ENCODE data around the gene SH3D21. TPM values are rescaled to one million over a fixed set of nuclear protein-coding genes. Genes with fewer than 3 reads are reported as not detected.

SH3D21 gene
- total RNA-seq, 1 donor from 2014 or later, result 8.5 TPM

DNA sequence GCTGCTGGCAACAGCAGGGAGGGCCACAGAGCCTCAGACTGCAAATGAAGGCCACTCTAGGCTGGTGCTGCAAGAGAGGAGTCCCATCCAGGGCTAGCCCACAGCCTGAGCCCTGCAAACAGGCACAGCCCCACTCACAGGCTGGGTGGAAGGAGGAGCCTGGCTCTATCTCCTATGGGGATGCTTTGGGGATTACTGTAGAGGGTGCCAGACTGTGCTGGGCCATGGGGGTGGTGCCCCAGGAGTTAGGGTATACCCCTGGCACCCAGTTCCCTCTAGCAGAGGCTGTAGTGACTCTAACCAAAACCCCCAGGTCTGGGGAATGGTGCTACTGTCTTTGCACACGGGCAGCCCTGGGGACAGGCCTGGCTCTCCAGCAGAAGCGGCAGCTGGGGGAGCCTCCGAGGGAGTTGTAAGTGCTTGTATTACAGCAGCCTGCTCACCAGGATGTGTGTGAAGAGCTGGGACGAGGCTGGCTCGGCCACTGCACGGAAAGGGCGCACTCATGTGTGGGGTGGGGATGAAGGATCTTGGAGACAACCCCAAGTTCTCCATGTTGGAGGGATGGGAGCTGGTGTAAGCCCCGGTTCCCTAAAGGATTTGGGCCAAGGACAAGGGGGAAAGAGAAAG lies 40.7 kb downstream of the SH3D21 start:
- Histone ChIP-seq H3K4me1 (peaks cover 29% of the 10 kb centered on the region), H3K9me3 (no peaks in the 10 kb centered on the region), H3K27ac (no peak overlapping the region), H3K4me3 (no peak overlapping the region), H3K36me3 (peaks cover 80% of the 10 kb centered on the region), H3K27me3 (ENCODE audit: low read depth) (no peaks in the 10 kb centered on the region)
- intact Hi-C loops (cut with DNase I), result no loop called here
- TF ChIP-seq, protein P1, sequence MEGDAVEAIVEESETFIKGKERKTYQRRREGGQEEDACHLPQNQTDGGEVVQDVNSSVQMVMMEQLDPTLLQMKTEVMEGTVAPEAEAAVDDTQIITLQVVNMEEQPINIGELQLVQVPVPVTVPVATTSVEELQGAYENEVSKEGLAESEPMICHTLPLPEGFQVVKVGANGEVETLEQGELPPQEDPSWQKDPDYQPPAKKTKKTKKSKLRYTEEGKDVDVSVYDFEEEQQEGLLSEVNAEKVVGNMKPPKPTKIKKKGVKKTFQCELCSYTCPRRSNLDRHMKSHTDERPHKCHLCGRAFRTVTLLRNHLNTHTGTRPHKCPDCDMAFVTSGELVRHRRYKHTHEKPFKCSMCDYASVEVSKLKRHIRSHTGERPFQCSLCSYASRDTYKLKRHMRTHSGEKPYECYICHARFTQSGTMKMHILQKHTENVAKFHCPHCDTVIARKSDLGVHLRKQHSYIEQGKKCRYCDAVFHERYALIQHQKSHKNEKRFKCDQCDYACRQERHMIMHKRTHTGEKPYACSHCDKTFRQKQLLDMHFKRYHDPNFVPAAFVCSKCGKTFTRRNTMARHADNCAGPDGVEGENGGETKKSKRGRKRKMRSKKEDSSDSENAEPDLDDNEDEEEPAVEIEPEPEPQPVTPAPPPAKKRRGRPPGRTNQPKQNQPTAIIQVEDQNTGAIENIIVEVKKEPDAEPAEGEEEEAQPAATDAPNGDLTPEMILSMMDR (IDR thresholded peaks at IDR 0.05), result no peak
- DNase-seq, result no peak
- ATAC-seq, result no peak

DNA sequence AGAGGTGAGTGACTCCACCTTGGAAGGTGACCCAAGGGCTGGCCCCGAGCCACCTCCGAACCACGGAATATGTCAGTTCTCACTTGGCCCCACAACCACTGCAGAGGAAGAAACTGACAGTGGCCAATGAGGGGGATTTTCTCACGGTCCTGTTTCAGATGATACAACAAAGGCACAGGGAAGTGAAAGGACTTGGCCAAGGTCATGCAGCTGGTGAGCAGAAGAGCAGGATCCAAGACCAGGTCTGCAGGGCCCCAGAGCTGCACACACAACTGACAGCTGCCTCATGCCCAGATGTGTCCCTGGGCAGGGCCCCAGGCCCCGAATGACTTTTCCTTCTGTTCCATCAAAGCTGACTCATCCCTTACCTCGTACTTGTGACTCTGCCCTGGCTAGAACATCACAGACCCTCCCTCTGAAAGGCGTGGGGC lies 43.1 kb downstream of the SH3D21 start:
- Histone ChIP-seq H3K36me3 (peaks cover 80% of the 10 kb centered on the region), H3K4me3 (no peak overlapping the region), H3K27ac (peak overlapping the region; percentile 72), H3K9me3 (no peaks in the 10 kb centered on the region), H3K27me3 (ENCODE audit: low read depth) (no peaks in the 10 kb centered on the region), H3K4me1 (peaks cover 41% of the 10 kb centered on the region)
- TF ChIP-seq, protein P1 (IDR thresholded peaks at IDR 0.05), result no peak
- DNase-seq (no peak), ATAC-seq (no peak)
- intact Hi-C loops (cut with DNase I), result no loop called here

DNA sequence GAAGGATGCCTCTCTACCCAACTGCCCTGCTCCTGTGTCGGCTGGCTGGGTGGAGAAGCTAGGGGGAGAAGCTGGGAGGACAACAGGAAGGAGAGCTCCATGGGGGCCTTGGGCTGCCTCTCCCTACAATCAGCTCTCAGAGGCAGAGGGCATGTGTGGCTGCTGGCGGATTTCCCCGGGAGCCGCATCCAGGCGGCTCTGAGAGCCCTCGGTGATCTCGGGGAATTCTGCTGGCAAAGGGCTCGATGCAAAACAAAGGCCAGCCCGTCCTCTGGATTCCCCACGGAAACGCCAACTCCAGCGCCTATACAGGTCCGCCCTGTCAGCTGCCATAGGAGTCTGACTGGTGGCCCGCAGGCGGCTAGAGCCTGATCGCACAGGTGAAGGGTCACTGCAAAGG lies 43.7 kb downstream of the SH3D21 start:
- TF ChIP-seq, protein P1 (IDR thresholded peaks at IDR 0.05), result no peak
- intact Hi-C loops (cut with DNase I), result no loop called here

DNA sequence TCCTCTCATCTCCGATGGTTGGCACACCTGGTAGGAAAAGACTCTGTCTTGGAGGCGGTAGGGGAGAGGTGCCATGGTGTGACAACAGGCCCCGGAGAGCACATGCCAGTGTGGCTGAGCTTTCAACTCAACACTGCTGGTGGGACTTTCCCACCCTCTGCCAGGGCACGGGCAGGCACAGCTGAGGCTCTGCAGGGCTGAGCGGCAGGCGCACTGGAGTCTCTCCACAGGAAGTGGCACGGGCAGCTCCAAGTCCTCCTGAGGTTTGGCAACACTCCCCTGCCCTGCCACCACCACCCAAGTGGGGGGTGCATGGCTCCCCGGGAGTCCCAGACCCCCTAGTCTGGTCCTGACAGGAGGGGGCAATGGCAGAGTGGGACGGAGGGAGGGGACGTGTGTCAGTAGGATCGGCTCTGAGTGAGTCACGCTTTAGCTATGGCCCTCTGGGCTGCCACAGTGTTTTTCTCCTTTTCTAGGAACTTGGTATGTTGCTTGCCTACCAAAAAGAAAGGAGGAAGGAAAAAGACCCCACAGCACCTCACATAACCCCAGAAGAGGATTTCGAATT lies 44.6 kb downstream of the SH3D21 start:
- Histone ChIP-seq H3K27ac (peak overlapping the region; percentile 72), H3K4me1 (peaks cover 41% of the 10 kb centered on the region), H3K4me3 (no peak overlapping the region), H3K27me3 (ENCODE audit: low read depth) (no peaks in the 10 kb centered on the region), H3K9me3 (no peaks in the 10 kb centered on the region), H3K36me3 (peaks cover 80% of the 10 kb centered on the region)
- intact Hi-C loops (cut with DNase I), result no loop called here
- ATAC-seq (peak; percentile 78 to 86), DNase-seq (peak; percentile 66)
- TF ChIP-seq, protein P1 (IDR thresholded peaks at IDR 0.05), result no peak

More for the DNA sequence above, 43.7 kb downstream of the SH3D21 start:
- no peak for DNase-seq
- Histone ChIP-seq H3K4me1 (peaks cover 41% of the 10 kb centered on the region), H3K36me3 (peaks cover 80% of the 10 kb centered on the region), H3K27ac (peak overlapping the region; percentile 72), H3K27me3 (ENCODE audit: low read depth) (no peaks in the 10 kb centered on the region), H3K4me3 (no peak overlapping the region), H3K9me3 (no peaks in the 10 kb centered on the region)
- ATAC-seq, result no peak

DNA sequence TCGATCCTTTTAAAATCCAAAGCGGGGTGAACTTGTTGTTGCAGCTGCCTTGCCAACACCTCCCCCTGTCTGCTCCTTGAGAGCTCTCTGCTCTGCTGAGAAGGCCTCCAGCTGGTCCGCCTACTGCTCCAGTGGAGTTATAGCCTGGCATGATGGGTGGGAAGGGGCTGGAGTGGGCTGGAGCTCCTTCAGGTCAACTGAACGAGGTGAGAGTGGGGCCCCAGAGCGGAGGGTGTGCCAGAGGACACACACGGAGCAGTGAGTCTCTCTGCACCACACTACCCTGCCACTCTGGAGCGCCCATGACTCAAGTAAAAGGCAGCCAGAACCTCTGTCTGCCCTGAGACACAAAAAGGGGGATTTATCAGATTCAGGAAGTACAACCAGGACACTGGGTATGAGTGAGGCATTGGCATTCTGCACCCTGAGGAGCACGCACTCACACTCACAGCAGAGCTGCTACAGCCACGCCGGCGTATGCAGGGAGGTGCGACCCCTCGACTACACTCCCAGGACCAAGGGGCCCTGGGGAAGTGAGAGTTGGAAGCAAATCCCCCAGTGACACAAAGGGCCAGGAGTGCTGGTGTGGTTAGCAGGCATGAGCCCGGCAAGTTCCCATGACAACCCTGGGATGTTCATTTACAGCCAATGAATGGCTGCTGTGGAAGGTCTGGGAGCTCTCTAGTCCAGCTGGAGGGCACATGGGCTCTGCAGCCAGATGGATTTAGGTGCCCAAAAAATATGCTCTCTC lies 45.2 kb downstream of the SH3D21 start:
- no peaks in the 10 kb centered on the region for H3K27me3 ChIP-seq (ENCODE audit: low read depth)
- peak overlapping the region; percentile 72 for H3K27ac ChIP-seq
- no peak overlapping the region for H3K4me3 ChIP-seq
- peaks cover 41% of the 10 kb centered on the region for H3K4me1 ChIP-seq
- intact Hi-C loops (cut with DNase I), result no loop called here
- TF ChIP-seq, protein P1 (IDR thresholded peaks at IDR 0.05), result no peak
- no peaks in the 10 kb centered on the region for H3K9me3 ChIP-seq
- peak; percentile 43 to 49 for ATAC-seq
- H3K36me3 ChIP-seq, result peaks cover 81% of the 10 kb centered on the region
- no peak for DNase-seq
